ENCODE measurements around the gene SIPA1L2. TPM values are rescaled to one million over a fixed set of nuclear protein-coding genes. Genes with fewer than 3 reads are reported as not detected.

SIPA1L2 gene
- total and polyA plus RNA-seq, 2 of the 4 experiments (the other 2 are of a cell fraction), result 7.1 to 13.4 TPM

- TF ChIP-seq CTCF (conservative IDR thresholded peaks at IDR 0.05; ENCODE audit: low read depth, low read length), result peak; percentile 40
Measured at GRCh38 chr1:232627645-232628334, 2.1 kb downstream of the SIPA1L2 start (continued).

GRCh38 chr1:232627171-232627570 is 2.8 kb downstream of the SIPA1L2 start:
- Histone ChIP-seq H2BK20ac (ENCODE audit: low read depth, low read length) (peak overlapping the region; percentile 20; the same call in 1 of the 2 replicates), H3K36me3 (ENCODE audit: control insufficient read depth, insufficient read depth, low read length) (no peaks in the 10 kb centered on the region), H3K9ac (ENCODE audit: low read depth, low read length) (no peak overlapping the region), H3K4ac (ENCODE audit: low read depth, low read length) (no peak overlapping the region), H3K4me3 (ENCODE audit: insufficient read depth, low read depth, low read length) (no peak overlapping the region), H3K79me1 (ENCODE audit: low read depth in 1 of 2, low read length in 2 of 2) (peaks cover 6 to 20% of the 10 kb centered on the region in 2 experiments; a peak in 3 of 4 replicates), H4K5ac (ENCODE audit: low read depth, low read length) (no peak overlapping the region), H3K27me3 (ENCODE audit: control insufficient read depth, insufficient read depth, low read length) (no peaks in the 10 kb centered on the region), H2AFZ (replicated peaks; ENCODE audit: low read length, poor library complexity) (no peak overlapping the region), H3K18ac (ENCODE audit: low read depth, low read length) (no peak overlapping the region), H4K8ac (ENCODE audit: low read depth in 2 of 2, low read length in 2 of 2) (no peak overlapping the region), H2AK9ac (replicated peaks; ENCODE audit: low read depth, low read length, poor library complexity) (no peak overlapping the region), H3K56ac (ENCODE audit: extremely low read depth, insufficient read depth, low read length) (no peak overlapping the region), H3K9me3 (ENCODE audit: control insufficient read depth, insufficient read depth, low read length) (no peaks in the 10 kb centered on the region), H3K9me1 (ENCODE audit: insufficient read depth, low read length) (peaks cover 5% of the 10 kb centered on the region; the same call in 1 of the 2 replicates), H3K4me1 (ENCODE audit: control insufficient read depth, insufficient read depth, low read length) (peaks cover 2% of the 10 kb centered on the region; the same call in 1 of the 2 replicates), H2BK15ac (ENCODE audit: low read depth, low read length) (0 out of 3 replicates have a peak overlapping the region, but pooled peaks have one; percentile 57), H3K4me2 (ENCODE audit: low read depth, low read length) (peak overlapping the region; percentile 55; the same call in 1 of the 2 replicates), H2BK120ac (ENCODE audit: low read depth, low read length) (no peak overlapping the region), H2BK5ac (ENCODE audit: low read depth, low read length, poor library complexity, severe bottlenecking) (no peak overlapping the region), H4K20me1 (ENCODE audit: insufficient read depth, low read length) (peaks cover 3% of the 10 kb centered on the region; the same call in 1 of the 2 replicates), H2AK5ac (ENCODE audit: low read depth, low read length) (no peak overlapping the region), H3K27ac (ENCODE audit: insufficient read depth, low read length) (no peak overlapping the region), H3K23ac (ENCODE audit: low read depth, low read length) (no peak overlapping the region), H4K91ac (ENCODE audit: insufficient read depth, low read depth, low read length) (no peak overlapping the region), H3K14ac (replicated peaks; ENCODE audit: low read depth, low read length) (no peak overlapping the region)
- intact Hi-C loops (cut with micrococcal nuclease) (loop anchor here (5.0 to 10.0 kb wide), 4 partner anchors 155 to 612 kb away; no protein-coding TSS in a partner anchor), in situ Hi-C loops (cut with MboI; ENCODE audit: low sequenced_read_pairs) (loop anchor here (5.0 to 25.0 kb wide), 2 partner anchors 465 to 755 kb away; no protein-coding TSS in a partner anchor), dilution Hi-C loops (cut with HindIII; ENCODE audit: low sequenced_read_pairs, unreplicated experiment) (no loop called here)
- POLR2A ChIA-PET (ENCODE audit: unreplicated experiment), result no interaction called here
- WGBS, 2 experiments (ENCODE audit: extremely low coverage in 2 of 2, insufficient read length in 1 of 2), result no CpG with 5 or more reads among the region's 4 CpGs
- DNase-seq (no peak), ATAC-seq (ENCODE audit: low read depth) (no peak)
- no TSS peak for BruUV-seq (replicated peaks)
- CTCF ChIA-PET, result interaction anchor here (0.6 to 1.5 kb wide), 5 partner anchors 48 to 486 kb away, joined by 3 to 5 read pairs (median 3); no protein-coding TSS in a partner anchor
- no peak for TF ChIP-seq RFX5 (IDR thresholded peaks at IDR 0.05; ENCODE audit: low read depth, low read length)
- no peak for TF ChIP-seq USF2 (IDR thresholded peaks at IDR 0.05; ENCODE audit: low read depth, low read length)
- TF ChIP-seq CHD1 (IDR thresholded peaks at IDR 0.05; ENCODE audit: low read depth, low read length), result no peak
- no peak for TF ChIP-seq POLR2A (IDR thresholded peaks at IDR 0.05; ENCODE audit: low read depth, low read length)
- no peak for TF ChIP-seq CTCF (conservative IDR thresholded peaks at IDR 0.05; ENCODE audit: low read depth, low read length)
- TF ChIP-seq SMC3 (IDR thresholded peaks at IDR 0.05; ENCODE audit: low read depth, low read length), result no peak
- no peak for TF ChIP-seq FOS (IDR thresholded peaks at IDR 0.05; ENCODE audit: low read depth, low read length)
- TF ChIP-seq MAZ (IDR thresholded peaks at IDR 0.05; ENCODE audit: borderline replicate concordance, low read depth, low read length), result no peak
- no peak for TF ChIP-seq RCOR1 (IDR thresholded peaks at IDR 0.05; ENCODE audit: insufficient replicate concordance, low read length)
- TF ChIP-seq BHLHE40 (IDR thresholded peaks at IDR 0.05; ENCODE audit: low read depth, low read length), result no peak

Measured in IMR-90 (cell line).